ENCODE measurements around the gene MORN1. TPM values are rescaled to one million over a fixed set of nuclear protein-coding genes. Genes with fewer than 3 reads are reported as not detected.

MORN1 gene
- total and polyA plus RNA-seq, 10 of the 15 experiments (the other 5 are each of a cell fraction or from before 2014, with no cell fraction given), result 0.76 to 7.9 (median 5.5) TPM

- TF ChIP-seq, protein P1, sequence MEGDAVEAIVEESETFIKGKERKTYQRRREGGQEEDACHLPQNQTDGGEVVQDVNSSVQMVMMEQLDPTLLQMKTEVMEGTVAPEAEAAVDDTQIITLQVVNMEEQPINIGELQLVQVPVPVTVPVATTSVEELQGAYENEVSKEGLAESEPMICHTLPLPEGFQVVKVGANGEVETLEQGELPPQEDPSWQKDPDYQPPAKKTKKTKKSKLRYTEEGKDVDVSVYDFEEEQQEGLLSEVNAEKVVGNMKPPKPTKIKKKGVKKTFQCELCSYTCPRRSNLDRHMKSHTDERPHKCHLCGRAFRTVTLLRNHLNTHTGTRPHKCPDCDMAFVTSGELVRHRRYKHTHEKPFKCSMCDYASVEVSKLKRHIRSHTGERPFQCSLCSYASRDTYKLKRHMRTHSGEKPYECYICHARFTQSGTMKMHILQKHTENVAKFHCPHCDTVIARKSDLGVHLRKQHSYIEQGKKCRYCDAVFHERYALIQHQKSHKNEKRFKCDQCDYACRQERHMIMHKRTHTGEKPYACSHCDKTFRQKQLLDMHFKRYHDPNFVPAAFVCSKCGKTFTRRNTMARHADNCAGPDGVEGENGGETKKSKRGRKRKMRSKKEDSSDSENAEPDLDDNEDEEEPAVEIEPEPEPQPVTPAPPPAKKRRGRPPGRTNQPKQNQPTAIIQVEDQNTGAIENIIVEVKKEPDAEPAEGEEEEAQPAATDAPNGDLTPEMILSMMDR (IDR thresholded peaks at IDR 0.05 in 2 of 3, conservative IDR thresholded peaks at IDR 0.05 in 1 of 3; ENCODE audit: control insufficient read depth in 2 of 3, extremely low read depth in 1 of 3, insufficient read depth in 1 of 3, low read depth in 3 of 3, low read length in 3 of 3), result no peak
- TF ChIP-seq CUX1 (IDR thresholded peaks at IDR 0.05; ENCODE audit: insufficient replicate concordance, low read depth, low read length) (no peak), LARP7 (IDR thresholded peaks at IDR 0.05) (no peak), ZNF622 (IDR thresholded peaks at IDR 0.05) (no peak), YY1 (IDR thresholded peaks at IDR 0.05; ENCODE audit: low read depth, low read length) (no peak), USF2 (IDR thresholded peaks at IDR 0.05; ENCODE audit: borderline replicate concordance, low read depth, low read length) (no peak), ATF2 (IDR thresholded peaks at IDR 0.05; ENCODE audit: low read length) (no peak), BMI1 (IDR thresholded peaks at IDR 0.05; ENCODE audit: borderline replicate concordance) (no peak), MTA2 (IDR thresholded peaks at IDR 0.05; ENCODE audit: low read depth) (no peak), TAF1 (IDR thresholded peaks at IDR 0.05; ENCODE audit: borderline replicate concordance, low read depth, low read length) (no peak)
Measured at GRCh38 chr1:2376931-2377672, 14.3 kb downstream of the MORN1 start (continued).

Measured in GM12878 (cell line).